Fibroblast of the aortic adventitia (primary cell): ENCODE measurements around the gene GSG1L. TPM values are rescaled to one million over a fixed set of nuclear protein-coding genes. Genes with fewer than 3 reads are reported as not detected.
A peak's percentile ranks its signal among the peaks of the same experiment; 100 is the strongest.

Source experiments
- DNase-seq: peaks from one replicate; pipeline ENCODE4 v3.0.0-alpha.2; 2010; ENCODE audit warnings: low read depth
- H3K4me3 ChIP-seq: 2 replicates; pipeline ENCODE4 v1.5.1; 2011; ENCODE audit warnings: low read depth, mild to moderate bottlenecking, control low read depth, low read length, moderate library complexity
- CTCF ChIP-seq: IDR thresholded peaks from 2 replicates; pipeline ENCODE4 v1.5.1; 2011; ENCODE audit warnings: mild to moderate bottlenecking, low read length, control low read depth, inconsistent platforms; ENCODE audit not compliant: insufficient read depth
- total RNA-seq: library from RNA; depleted of rRNA; stranded (reverse); fragments of >200 nt; gene quantifications from 2 replicates; pipeline ENCODE4 v1.2.3, GENCODE V29; 2012; ENCODE audit warnings: low replicate concordance

GSG1L gene
- total RNA-seq, 1 donor = not detected

DNA sequence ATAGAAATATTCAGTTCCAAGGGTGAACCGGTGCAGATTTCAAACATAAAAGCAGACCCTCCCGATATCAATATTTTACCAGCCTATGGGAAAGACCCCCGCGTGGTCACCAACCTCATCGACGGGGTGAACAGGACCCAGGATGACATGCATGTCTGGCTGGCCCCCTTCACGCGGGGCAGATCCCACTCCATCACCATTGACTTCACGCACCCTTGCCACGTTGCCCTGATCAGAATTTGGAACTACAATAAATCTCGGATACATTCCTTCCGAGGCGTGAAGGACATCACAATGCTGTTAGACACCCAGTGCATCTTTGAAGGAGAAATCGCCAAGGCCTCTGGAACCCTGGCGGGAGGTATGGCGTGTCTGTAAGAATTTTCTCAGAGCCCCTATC, 313.6 kb downstream of the GSG1L start:
- no peak overlapping the region for H3K4me3 ChIP-seq
- no peak for TF ChIP-seq CTCF
- no peak for DNase-seq

GRCh38 chr16:27749547-27749875, 314.0 kb downstream of the GSG1L start:
- no peak for DNase-seq

GRCh38 chr16:27748868-27749546, 314.5 kb downstream of the GSG1L start:
- H3K4me3 ChIP-seq = no peak overlapping the region
- peak; percentile 91 for DNase-seq
- peak; percentile 24 for TF ChIP-seq CTCF

More at GRCh38 chr16:27749547-27749875, 314.0 kb downstream of the GSG1L start:
- H3K4me3 ChIP-seq = no peak overlapping the region
- TF ChIP-seq CTCF = no peak

DNA sequence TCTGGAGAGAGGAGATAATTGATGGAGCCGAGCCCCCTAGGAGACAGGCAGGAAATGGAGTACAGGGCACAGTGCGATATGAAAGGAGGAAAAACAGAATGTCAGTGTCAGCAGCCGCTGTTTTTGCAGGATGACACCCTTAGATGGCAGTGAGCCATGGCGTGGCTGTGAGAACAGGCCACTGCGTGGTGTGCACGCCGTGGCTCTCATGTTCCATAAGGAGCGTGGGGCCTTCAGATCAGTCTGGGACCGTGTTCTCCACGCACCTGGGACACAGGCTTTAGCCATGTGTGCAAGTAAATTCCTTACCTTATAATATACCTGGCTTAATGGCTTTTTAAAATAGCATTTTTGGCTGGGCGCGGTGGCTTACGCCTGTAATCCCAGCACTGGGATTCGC, 315.6 kb downstream of the GSG1L start:
- DNase-seq = no peak
- TF ChIP-seq CTCF = no peak
- no peak overlapping the region for H3K4me3 ChIP-seq

DNA sequence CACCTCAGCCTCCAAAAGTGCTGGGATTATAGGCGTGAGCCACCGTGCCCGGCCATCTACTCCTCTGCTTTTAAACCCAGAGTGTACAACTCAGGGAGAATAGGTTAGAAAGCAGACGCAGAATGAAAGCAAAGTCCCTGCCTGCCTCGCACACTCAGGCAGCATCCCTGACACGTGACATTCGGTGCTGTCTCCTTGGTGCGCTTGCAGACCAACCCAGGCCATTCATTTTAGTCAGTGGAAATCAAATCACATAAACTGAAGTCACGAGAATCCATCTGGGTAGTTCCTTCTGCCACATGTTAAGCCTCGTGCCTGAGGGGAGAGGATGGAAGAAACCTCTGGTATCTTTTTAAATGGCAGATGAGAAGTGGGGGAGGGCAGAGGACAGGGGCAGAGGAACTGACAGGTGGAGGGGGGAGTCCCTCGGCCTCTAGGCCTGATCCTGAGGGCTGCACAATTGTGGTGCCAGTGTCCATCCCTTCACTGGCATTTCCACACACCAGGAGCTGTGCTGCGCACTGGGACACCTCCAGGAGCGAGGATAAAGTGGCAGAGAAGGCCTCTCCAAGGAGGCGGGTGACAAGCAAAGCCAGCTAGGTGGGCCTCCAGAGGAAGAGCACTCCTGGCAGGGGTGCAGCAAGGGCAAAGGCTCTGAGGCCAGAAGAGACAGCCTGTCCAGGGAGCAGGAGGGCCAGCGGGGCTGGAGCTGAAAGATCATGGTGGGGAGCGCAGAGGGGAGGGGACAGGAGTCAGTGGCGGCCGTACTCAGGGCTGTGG, 317.2 kb downstream of the GSG1L start:
- DNase-seq = no peak
- H3K4me3 ChIP-seq = no peak overlapping the region
- no peak for TF ChIP-seq CTCF

DNA sequence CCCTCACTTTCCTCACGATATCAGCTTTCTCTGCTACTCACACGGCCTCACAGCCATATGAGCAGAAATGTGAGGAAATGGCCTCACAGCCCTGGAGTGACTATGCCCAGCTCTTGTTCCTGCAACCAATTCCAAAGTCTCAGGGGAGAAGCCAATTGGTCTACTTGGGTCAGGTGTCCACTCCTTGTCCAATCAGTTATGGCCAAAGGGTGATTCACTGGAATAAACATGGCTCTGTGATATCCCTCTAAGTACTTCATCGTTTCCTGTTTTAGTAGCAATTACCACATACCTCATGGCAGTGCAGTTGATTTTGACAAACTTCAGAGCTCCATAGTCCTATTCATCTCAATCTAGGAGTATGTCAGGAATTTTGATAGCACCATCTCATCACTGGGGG, 318.2 kb downstream of the GSG1L start:
- TF ChIP-seq CTCF = no peak
- no peak overlapping the region for H3K4me3 ChIP-seq
- DNase-seq = peak; percentile 16
